IPS-18a (cell line): ENCODE results near the gene CD163L1.
"Not testable (repeated sequence)": the region's sequence is repeated elsewhere in the genome, so short reads cannot be mapped to it uniquely, and the experiment has no call there.

ENCODE experiments used
- H3K27ac ChIP-seq: one replicate; pipeline ENCODE4 v1.5.1; 2013; ENCODE audit warnings: low read length
- H3K27me3 ChIP-seq: one replicate; pipeline ENCODE4 v1.6.1; 2013; ENCODE audit warnings: mild to moderate bottlenecking, low read length; ENCODE audit not compliant: control insufficient read depth, insufficient read depth
- H3K36me3 ChIP-seq: one replicate; pipeline ENCODE4 v1.6.1; 2013; ENCODE audit warnings: low read depth, low read length; ENCODE audit not compliant: control insufficient read depth
- H3K4me1 ChIP-seq: one replicate; pipeline ENCODE4 v1.6.1; 2013; ENCODE audit warnings: low read depth, low read length; ENCODE audit not compliant: control insufficient read depth
- H3K4me3 ChIP-seq: one replicate; pipeline ENCODE4 v1.5.1; 2013; ENCODE audit warnings: low read length
- H3K9ac ChIP-seq: one replicate; pipeline ENCODE4 v1.6.1; 2013; ENCODE audit warnings: mild to moderate bottlenecking, low read length, moderate library complexity
- H3K9me3 ChIP-seq: one replicate; pipeline ENCODE4 v1.6.1; 2013; ENCODE audit warnings: low read depth, low read length; ENCODE audit not compliant: control insufficient read depth

Gene CD163L1

DNA sequence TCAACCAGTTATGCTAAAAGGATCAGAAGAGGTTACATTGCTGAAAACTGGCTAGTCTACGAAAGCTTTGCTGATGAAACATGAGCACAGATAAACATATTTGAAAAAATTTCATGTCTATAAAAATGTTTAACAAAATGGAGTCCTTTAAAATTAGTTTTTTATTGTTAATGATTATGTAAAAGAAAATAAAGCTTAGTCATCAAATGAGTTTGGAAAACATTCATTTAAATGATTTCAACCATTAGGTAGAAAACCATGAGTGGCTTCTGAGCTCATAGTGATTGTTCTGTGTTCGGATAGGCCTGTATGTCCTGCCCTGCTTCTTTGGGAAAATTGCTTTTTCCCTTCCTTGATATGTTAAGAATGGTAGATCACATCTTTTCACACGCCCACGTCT, 584 bp upstream of the CD163L1 start:
- no peak overlapping the region for H3K27ac ChIP-seq
- H3K36me3 ChIP-seq = no peaks in the 10 kb centered on the region
- no peak overlapping the region for H3K4me3 ChIP-seq
- H3K9me3 ChIP-seq = no peaks in the 10 kb centered on the region
- no peaks in the 10 kb centered on the region for H3K4me1 ChIP-seq
- H3K27me3 ChIP-seq = no peaks in the 10 kb centered on the region
- H3K9ac ChIP-seq = no peak overlapping the region

DNA sequence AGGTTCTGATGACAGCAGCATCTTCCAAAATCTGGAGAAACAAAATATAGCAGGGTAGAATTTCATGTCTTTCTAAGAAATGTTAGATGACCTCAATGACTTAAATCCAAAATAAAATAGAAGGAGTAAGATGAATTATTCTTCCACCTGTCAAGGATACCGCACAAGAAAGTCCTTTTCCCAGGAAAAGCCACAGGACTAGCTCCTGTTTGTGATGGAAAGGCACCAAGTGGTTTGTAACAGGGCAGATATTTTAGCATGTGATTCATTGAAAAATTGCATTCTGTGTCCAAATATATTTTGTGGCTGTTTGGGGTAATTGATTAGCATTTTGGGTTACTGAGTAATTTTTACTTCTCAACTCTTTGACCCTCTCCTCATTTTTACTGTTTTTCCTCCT, 2.7 kb downstream of the CD163L1 start:
- no peaks in the 10 kb centered on the region for H3K9me3 ChIP-seq
- H3K4me1 ChIP-seq = no peaks in the 10 kb centered on the region
- H3K9ac ChIP-seq = no peak overlapping the region
- H3K27me3 ChIP-seq = no peaks in the 10 kb centered on the region
- H3K36me3 ChIP-seq = no peaks in the 10 kb centered on the region
- H3K4me3 ChIP-seq = no peak overlapping the region
- H3K27ac ChIP-seq = no peak overlapping the region

DNA sequence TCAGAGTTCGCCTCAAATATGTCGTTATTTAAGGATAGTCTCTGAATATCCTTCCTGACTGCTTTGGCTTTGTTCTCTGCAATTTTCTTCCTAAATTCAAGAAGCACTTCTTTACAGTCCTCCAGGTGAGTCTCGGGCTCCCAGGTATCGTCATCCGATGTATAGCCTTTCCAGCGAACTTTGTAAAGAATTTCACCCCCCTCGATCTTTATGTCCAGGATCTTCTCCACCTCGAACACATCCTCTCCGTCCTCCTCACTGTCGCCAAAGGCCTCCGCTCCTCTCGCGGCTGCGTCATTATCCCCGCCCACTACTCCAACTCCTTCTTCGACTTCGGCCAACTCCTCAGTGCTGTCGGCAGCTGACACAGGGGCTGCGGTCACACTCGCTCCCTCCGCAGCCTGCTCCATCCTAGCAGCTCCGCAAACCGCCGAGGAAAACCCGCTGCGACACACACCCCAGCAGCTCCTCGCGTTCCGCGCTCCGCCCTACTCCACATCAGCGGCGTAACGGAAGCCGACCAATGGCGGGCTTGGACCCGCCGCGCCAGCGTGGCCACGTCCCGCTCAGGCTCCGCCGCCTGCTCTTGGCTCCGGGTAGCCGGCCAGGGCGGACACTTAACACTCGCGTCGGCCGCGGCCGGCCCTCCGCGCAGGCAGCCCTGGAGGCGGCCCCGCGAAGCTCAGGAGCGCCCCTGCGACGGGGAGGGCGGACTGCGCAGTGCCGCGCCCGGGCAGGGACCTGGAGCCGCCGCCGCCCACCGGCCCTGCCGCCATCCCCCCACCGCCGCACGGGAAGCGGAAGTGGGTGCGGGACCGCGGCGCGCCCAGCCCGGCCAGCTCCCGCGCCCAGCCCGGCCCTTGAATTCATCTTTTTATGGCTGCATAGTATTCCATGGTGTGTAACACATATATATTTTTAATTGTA, 4.1 kb downstream of the CD163L1 start:
- Histone ChIP-seq H3K9ac (no peak overlapping the region), H3K27ac (no peak overlapping the region), H3K4me1 (no peaks in the 10 kb centered on the region), H3K9me3 (no peaks in the 10 kb centered on the region), H3K36me3 (no peaks in the 10 kb centered on the region), H3K27me3 (no peaks in the 10 kb centered on the region), H3K4me3 (peak overlapping the region; percentile 53)

DNA sequence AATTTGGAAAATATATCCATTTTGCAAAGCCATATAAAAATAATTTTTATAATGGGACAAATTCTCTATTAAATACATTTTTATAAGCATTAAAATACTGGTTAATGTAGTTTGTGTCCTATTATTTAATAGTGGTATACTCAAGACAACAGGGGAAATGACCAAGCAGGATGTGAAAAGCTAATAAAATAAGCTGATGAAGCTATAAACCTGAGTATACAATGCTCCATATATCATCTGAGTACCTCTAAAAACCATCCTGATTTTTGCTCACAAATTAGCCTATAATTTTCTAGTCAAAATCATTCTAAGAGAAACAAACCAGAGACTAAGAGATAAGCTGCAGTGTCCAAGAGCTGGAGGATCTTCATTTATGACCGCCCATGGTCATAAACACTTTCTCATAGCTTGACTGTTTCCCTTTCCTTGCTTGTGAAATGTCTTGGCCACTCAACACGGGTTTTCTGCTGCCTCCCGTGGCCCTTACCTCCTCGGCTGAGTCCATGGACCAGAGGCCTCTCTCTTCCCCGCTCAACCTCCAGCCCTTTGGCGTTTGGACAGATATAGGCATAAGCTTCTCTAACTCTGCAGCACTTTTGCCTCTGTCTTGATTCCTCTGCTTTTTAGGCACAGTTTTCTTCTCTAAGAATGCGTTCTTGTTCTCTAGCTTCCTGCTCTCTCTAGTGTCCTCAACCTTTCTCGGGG, 5.5 kb downstream of the CD163L1 start:
- not testable (repeated sequence) for H3K9me3 ChIP-seq, H3K27me3 ChIP-seq, H3K4me3 ChIP-seq, H3K4me1 ChIP-seq, H3K27ac ChIP-seq, H3K36me3 ChIP-seq, H3K9ac ChIP-seq

DNA sequence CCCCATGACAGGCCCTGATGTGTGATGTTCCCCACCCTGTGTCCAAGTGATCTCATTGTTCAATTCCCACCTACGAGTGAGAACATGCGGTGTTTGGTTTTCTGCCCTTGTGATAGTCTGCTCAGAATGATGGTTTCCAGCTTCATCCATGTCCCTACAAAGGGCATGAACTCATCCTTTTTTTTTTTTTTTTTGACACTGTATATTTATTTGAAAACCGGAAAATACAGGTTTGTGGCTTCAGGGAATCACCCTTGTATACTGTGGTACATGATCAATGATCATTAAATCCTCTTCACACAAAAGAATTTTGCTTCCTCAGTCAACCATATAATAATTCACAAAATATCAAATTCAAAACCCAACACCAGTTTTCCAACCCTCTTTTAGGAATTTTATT, 6.5 kb downstream of the CD163L1 start:
- not testable (repeated sequence) for H3K4me1 ChIP-seq, H3K27me3 ChIP-seq, H3K4me3 ChIP-seq, H3K36me3 ChIP-seq, H3K27ac ChIP-seq, H3K9ac ChIP-seq, H3K9me3 ChIP-seq

DNA sequence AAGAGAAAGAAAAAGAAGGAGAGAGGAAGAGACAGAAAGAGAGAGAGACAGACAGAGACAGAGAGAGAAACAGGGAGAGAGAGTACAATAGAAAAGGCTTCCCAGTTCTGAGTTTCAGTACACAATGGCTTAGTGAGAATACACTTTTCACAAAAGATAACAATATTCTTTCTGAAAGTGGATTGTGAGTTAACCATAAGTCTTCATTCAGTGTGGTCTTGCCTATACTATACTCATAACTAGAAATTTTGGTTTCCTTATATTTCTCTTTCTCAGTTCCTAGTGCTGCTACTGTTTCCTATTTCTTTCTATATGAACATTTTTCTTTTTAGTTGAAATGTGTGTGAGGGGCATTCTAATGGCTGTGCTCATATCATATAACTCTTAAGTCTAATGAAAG, 9.3 kb downstream of the CD163L1 start:
- H3K27ac ChIP-seq = no peak overlapping the region
- no peak overlapping the region for H3K9ac ChIP-seq
- H3K4me1 ChIP-seq = peaks cover 6% of the 10 kb centered on the region
- H3K4me3 ChIP-seq = no peak overlapping the region
- H3K9me3 ChIP-seq = no peaks in the 10 kb centered on the region
- no peaks in the 10 kb centered on the region for H3K27me3 ChIP-seq
- H3K36me3 ChIP-seq = no peaks in the 10 kb centered on the region

DNA sequence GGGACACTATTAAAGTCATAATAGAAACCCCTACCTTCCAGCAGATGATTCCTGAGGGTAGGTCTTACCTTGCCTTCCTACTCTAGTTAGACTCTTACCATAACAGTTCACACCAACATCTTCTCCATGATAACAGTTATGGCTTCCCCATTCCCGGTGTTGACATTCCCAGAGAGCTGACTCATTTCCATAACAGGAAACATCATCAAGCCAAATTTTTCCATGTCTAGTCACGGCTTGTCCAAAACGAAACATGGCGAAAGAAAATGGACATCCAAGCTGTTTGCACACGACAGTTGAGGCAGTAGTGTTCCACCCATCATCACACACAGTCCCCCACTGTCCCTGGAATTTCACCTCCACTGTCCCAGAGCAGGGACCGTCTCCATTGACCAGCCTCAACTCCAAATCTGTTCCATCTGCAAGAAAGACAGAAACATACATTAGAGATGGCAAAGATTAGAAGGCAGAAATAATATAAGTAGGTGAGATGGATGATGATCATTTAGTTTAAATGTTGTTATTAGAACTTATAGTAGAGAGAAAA, 10.6 kb downstream of the CD163L1 start:
- H3K4me1 ChIP-seq = peaks cover 6% of the 10 kb centered on the region
- no peak overlapping the region for H3K9ac ChIP-seq
- no peak overlapping the region for H3K4me3 ChIP-seq
- no peaks in the 10 kb centered on the region for H3K27me3 ChIP-seq
- no peaks in the 10 kb centered on the region for H3K9me3 ChIP-seq
- H3K36me3 ChIP-seq = no peaks in the 10 kb centered on the region
- H3K27ac ChIP-seq = no peak overlapping the region

DNA sequence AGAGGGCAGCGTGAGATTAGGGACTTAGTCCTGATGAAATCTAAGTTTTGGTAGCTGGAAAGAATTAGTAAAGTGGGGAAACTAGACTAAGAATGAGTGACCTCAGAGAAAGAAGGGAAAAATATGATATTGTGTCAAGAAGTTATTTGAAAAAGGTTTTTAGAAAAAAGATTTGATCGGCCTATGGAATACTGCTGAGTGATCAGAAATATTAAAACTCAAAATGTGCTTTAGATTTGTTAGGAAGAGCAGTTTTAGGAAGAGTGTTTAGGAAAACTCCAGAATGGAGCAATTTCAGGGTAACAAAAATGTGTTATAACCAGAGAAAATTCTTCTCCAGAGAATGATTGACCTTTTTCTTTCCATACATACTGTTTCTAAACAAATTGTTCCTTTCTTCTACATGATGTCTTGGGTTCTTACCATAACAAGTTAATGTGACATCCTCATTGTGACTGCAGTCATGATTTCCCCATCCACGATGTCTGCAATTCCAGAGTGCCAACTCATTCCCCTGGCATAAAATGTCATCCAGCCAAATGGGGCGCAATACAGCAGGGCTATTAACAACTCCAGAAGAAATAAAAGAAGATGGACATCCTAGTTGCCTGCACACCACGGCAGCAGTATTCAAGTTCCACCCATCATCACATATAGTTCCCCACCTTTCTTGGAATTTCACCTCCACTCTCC, 11.8 kb downstream of the CD163L1 start:
- H3K4me1 ChIP-seq = peaks cover 6% of the 10 kb centered on the region
- no peak overlapping the region for H3K27ac ChIP-seq

DNA sequence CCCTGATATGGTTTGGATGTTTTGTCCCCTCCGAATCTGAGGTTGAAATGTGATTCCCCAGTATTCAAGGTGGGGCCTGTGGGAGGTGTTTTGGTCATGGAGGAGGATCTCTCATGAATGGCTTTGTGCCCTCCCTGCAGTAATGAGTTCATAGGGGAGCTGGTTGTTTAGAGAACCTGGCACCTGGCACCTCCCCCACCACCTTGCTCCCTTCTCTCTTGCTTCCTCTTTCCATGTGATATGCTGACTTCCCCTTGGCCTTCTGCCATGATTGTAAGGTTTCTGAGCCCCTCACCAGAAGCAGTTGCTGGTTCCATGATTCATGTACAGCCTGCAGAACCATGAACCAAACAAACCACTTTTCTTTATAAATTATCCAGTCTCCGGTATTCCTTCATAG, 32.6 kb downstream of the CD163L1 start:
- no peaks in the 10 kb centered on the region for H3K9me3 ChIP-seq
- H3K4me1 ChIP-seq = peaks cover 9% of the 10 kb centered on the region
- no peak overlapping the region for H3K9ac ChIP-seq
- H3K36me3 ChIP-seq = no peaks in the 10 kb centered on the region
- no peaks in the 10 kb centered on the region for H3K27me3 ChIP-seq
- H3K27ac ChIP-seq = no peak overlapping the region
- H3K4me3 ChIP-seq = peak overlapping the region; percentile 20

More for the DNA sequence above, 11.8 kb downstream of the CD163L1 start:
- Histone ChIP-seq H3K27me3 (no peaks in the 10 kb centered on the region), H3K9ac (no peak overlapping the region), H3K36me3 (no peaks in the 10 kb centered on the region), H3K4me3 (no peak overlapping the region), H3K9me3 (no peaks in the 10 kb centered on the region)

DNA sequence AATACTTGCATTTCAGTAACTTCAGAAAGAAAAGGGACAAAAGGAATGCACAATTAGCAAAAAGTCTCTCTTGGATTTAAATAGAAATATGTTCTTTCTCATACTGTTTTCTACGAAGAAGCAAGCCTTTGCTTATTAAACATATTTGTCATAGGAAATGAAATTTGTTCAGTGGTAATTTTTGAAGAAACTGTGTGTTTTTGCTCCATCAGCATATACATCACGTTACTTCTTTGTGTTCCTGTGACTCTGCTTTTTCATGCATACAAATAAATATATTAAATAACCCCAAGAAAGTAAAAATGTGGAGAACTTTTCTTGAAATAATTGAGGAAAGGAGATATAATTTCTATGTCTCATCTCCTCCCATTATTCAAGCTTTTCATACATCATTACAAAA, 39.7 kb downstream of the CD163L1 start:
- Histone ChIP-seq H3K4me3 (no peak overlapping the region), H3K9ac (no peak overlapping the region), H3K4me1 (no peaks in the 10 kb centered on the region), H3K9me3 (no peaks in the 10 kb centered on the region), H3K27ac (no peak overlapping the region), H3K27me3 (no peaks in the 10 kb centered on the region), H3K36me3 (no peaks in the 10 kb centered on the region)

DNA sequence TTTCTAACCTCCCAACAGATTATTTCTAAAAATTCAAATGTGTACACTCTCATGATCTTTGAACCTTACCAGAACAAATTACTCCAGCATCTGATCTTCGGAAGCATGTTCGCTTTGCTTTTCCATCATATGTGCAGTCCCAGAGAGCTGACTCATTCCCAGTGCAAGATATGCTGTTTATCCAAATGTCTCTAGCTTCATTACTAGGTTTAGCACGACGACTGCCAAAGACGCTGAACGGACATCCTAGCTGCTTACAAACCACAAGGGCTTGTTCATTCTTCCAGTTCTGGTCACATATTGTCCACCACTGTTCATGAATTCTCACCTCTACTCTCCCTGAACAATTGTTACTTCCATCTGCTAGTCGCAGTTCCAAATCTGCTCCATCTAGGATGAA, 40.5 kb downstream of the CD163L1 start:
- Histone ChIP-seq H3K9me3 (no peaks in the 10 kb centered on the region), H3K9ac (no peak overlapping the region), H3K36me3 (no peaks in the 10 kb centered on the region), H3K27me3 (no peaks in the 10 kb centered on the region), H3K4me1 (no peaks in the 10 kb centered on the region), H3K27ac (no peak overlapping the region), H3K4me3 (no peak overlapping the region)
